HCT116 (cell line): ENCODE measurements around the gene BCDIN3D. TPM values are rescaled to one million over a fixed set of nuclear protein-coding genes. Genes with fewer than 3 reads are reported as not detected.
"Not testable (repeated sequence)": the region's sequence is repeated elsewhere in the genome, so short reads cannot be mapped to it uniquely, and the experiment has no call there.

ENCODE experiments used
- ATAC-seq: fragments of 200-7000 bp; cut with Tn5 transposase; 2 replicates; pipeline ENCODE4 v1.9.1; 2020; ENCODE audit warnings: mild to moderate bottlenecking, moderate library complexity
- BruUV-seq: library from RNA; stranded (reverse); fragments of 400-500 nt; replicated peaks from 2 replicates; lab custom pipeline; 2021; lab: Mats Ljungman, UMichigan
- CTCF ChIA-PET: fragments of 300-600 bp; sonication (Branson Sonifier 250); formaldehyde crosslinking; loops from one replicate; lab custom pipeline; 2021; ENCODE audit warnings: antibody characterized with exemption; lab: Charles Lee
- POLR2A ChIA-PET: fragments of 300-600, 350-600 bp; sonication (Branson Sonifier 250); formaldehyde crosslinking; loops from one replicate; lab custom pipeline; 2021; ENCODE audit warnings: antibody characterized with exemption; lab: Charles Lee
- RAD21 ChIA-PET, 2 experiments: fragments of 300-600 bp; sonication (Branson Sonifier 250); formaldehyde crosslinking; loops; one replicate each; lab custom pipeline; 2023; ENCODE audit warnings: low total read pairs in 2 of 2; ENCODE audit not compliant: uncharacterized antibody in 2 of 2, unreplicated experiment in 2 of 2, low non-redundant PET in 1 of 2; lab: Charles Lee
- DNase-seq: peaks from one replicate; pipeline ENCODE4 v3.0.0-alpha.2; 2010; ENCODE audit warnings: low read depth, low spot score
- H2AFZ ChIP-seq: fragments of 200-600 bp; shearing (Covaris generic), sonication (generic); 2 replicates; pipeline ENCODE4 v1.6.1; 2017; ENCODE audit warnings: low read depth, mixed run types, mixed read lengths, antibody characterized with exemption, low read length; ENCODE audit not compliant: poor library complexity, severe bottlenecking
- H3K27ac ChIP-seq: 2 replicates; pipeline ENCODE4 v1.5.1; 2012; ENCODE audit warnings: low read depth, low read length
- H3K27me3 ChIP-seq: fragments of 200-600 bp; sonication (generic); 2 replicates; pipeline ENCODE4 v1.6.1; 2016; ENCODE audit warnings: mixed run types, low read length, mixed read lengths; ENCODE audit not compliant: insufficient read depth
- H3K36me3 ChIP-seq, 2 experiments: fragments of 200-500 bp in 1 of 2; fragments of 200-600 bp in 1 of 2; sonication (Bioruptor generic) in 1 of 2; sonication (generic) in 1 of 2; 2 replicates each; pipeline versions ENCODE4 v1.5.1 to v1.6.1; 2014 to 2016; ENCODE audit warnings: low read length in 2 of 2, inconsistent platforms in 1 of 2, mixed read lengths in 1 of 2, mixed run types in 1 of 2; ENCODE audit not compliant: insufficient read depth in 2 of 2, control insufficient read depth in 1 of 2
- H3K4me1 ChIP-seq, 2 experiments: fragments of 200-600 bp in 1 of 2; sonication (generic) in 1 of 2; 2 replicates each; pipeline versions ENCODE4 v1.5.1 to v1.6.1; 2012 to 2017; ENCODE audit warnings: low read length in 2 of 2, inconsistent platforms in 1 of 2, mild to moderate bottlenecking in 1 of 2, mixed read lengths in 1 of 2, mixed run types in 1 of 2, moderate library complexity in 1 of 2; ENCODE audit not compliant: insufficient read depth in 2 of 2, control insufficient read depth in 1 of 2
- H3K4me2 ChIP-seq: fragments of 200-600 bp; sonication (generic); 2 replicates; pipeline ENCODE4 v1.6.1; 2017; ENCODE audit warnings: mixed run types, low read length, mixed read lengths
- H3K4me3 ChIP-seq, 2 experiments: fragments of 200-600 bp in 1 of 2; sonication (generic) in 1 of 2; replicated peaks in 1 of 2; 2 replicates each; pipeline ENCODE4 v1.5.1; 2011 to 2016; ENCODE audit warnings: low read length in 2 of 2, control low read depth in 1 of 2, low read depth in 1 of 2, mild to moderate bottlenecking in 1 of 2, mixed read lengths in 1 of 2, mixed run types in 1 of 2
- H3K79me2 ChIP-seq: fragments of 200-600 bp; sonication (generic); 2 replicates; pipeline ENCODE4 v1.6.1; 2017; ENCODE audit warnings: mild to moderate bottlenecking, mixed run types, low read length, moderate library complexity, mixed read lengths; ENCODE audit not compliant: insufficient read depth
- H3K9ac ChIP-seq: fragments of 200-600 bp; sonication (generic); 2 replicates; pipeline ENCODE4 v1.6.1; 2016; ENCODE audit warnings: low read length, mixed read lengths
- H3K9me2 ChIP-seq: fragments of 200-600 bp; sonication (generic), shearing (Covaris generic); 2 replicates; pipeline ENCODE4 v1.6.1; 2017; ENCODE audit warnings: mixed run types, mild to moderate bottlenecking, moderate library complexity; ENCODE audit not compliant: insufficient read depth
- H3K9me3 ChIP-seq, 2 experiments: fragments of 200-500 bp in 1 of 2; fragments of 200-600 bp in 1 of 2; sonication (Bioruptor generic) in 1 of 2; sonication (generic) in 1 of 2; 2 replicates each; pipeline ENCODE4 v1.6.1; 2014 to 2017; ENCODE audit warnings: low read length in 2 of 2, mixed read lengths in 2 of 2, inconsistent platforms in 1 of 2, low read depth in 1 of 2, mild to moderate bottlenecking in 1 of 2, mixed run types in 1 of 2, moderate library complexity in 1 of 2; ENCODE audit not compliant: control insufficient read depth in 1 of 2, insufficient read depth in 1 of 2
- H4K20me1 ChIP-seq: fragments of 200-600 bp; sonication (generic), shearing (Covaris generic); 2 replicates; pipeline ENCODE4 v1.6.1; 2017; ENCODE audit warnings: mixed run types, mild to moderate bottlenecking, moderate library complexity; ENCODE audit not compliant: insufficient read depth
- CEBPB ChIP-seq: IDR thresholded peaks from 2 replicates; pipeline ENCODE4 v1.6.1; 2012; ENCODE audit warnings: low read depth
- EGR1 ChIP-seq: IDR thresholded peaks from 2 replicates; pipeline ENCODE4 v1.6.1; 2012; ENCODE audit warnings: low read depth
- ELF1 ChIP-seq: IDR thresholded peaks from 2 replicates; pipeline ENCODE4 v1.6.1; 2012; ENCODE audit warnings: low read depth, borderline replicate concordance
- MAX ChIP-seq: IDR thresholded peaks from 2 replicates; pipeline ENCODE4 v1.6.1; 2012
- REST ChIP-seq: IDR thresholded peaks from 2 replicates; pipeline ENCODE4 v1.6.1; 2012; ENCODE audit warnings: low read depth
- SRF ChIP-seq: IDR thresholded peaks from 2 replicates; pipeline ENCODE4 v1.6.1; 2012; ENCODE audit warnings: low read depth
- ZFX ChIP-seq: fragments of 450-650 bp; IDR thresholded peaks from 2 replicates; pipeline ENCODE4 v1.6.1; 2017
- intact Hi-C: fragments of 100-400 bp; cut with micrococcal nuclease; formaldehyde crosslinking; loops from 2 replicates; pipeline ENCODE4 v1.10.0; 2022
- total RNA-seq: library from RNA; stranded (reverse); gene quantifications from one replicate; pipeline ENCODE4 v1.2.1, GENCODE V29; 2021; ENCODE audit not compliant: unreplicated experiment

BCDIN3D gene
- total RNA-seq, 1 experiment from 2014 or later, result 5.7 TPM

- TF ChIP-seq REST (no peak), MAX (no peak), CEBPB (no peak), SRF (no peak), ELF1 (no peak), ZFX (no peak), EGR1 (no peak)
These were observed 21.3 kb upstream of the BCDIN3D start (continued) for GRCh38 chr12:49863946-49864797.

- H3K4me1 ChIP-seq, H3K9me2 ChIP-seq, RAD21 ChIA-PET, BruUV-seq, H3K79me2 ChIP-seq, H3K4me2 ChIP-seq, POLR2A ChIA-PET, H3K27me3 ChIP-seq, H3K9me3 ChIP-seq, DNase-seq, H3K36me3 ChIP-seq, H3K4me3 ChIP-seq, CTCF ChIA-PET, H3K9ac ChIP-seq, intact Hi-C loops, H2AFZ ChIP-seq, H4K20me1 ChIP-seq, ATAC-seq, H3K27ac ChIP-seq: not testable (repeated sequence)
These were observed 18.0 kb upstream of the BCDIN3D start for GRCh38 chr12:49860921-49861320.

- CTCF ChIA-PET, DNase-seq, RAD21 ChIA-PET, H3K9me2 ChIP-seq, H3K79me2 ChIP-seq, H3K9me3 ChIP-seq, POLR2A ChIA-PET, H3K4me1 ChIP-seq, ATAC-seq, H2AFZ ChIP-seq, H3K4me3 ChIP-seq, H3K27me3 ChIP-seq, H3K36me3 ChIP-seq, H4K20me1 ChIP-seq, BruUV-seq, H3K27ac ChIP-seq, intact Hi-C loops, H3K4me2 ChIP-seq, H3K9ac ChIP-seq: not testable (repeated sequence)
These were observed 13.0 kb upstream of the BCDIN3D start for GRCh38 chr12:49855890-49856289.
